ENCODE results near the gene RPL35. TPM values are rescaled to one million over a fixed set of nuclear protein-coding genes. Genes with fewer than 3 reads are reported as not detected.

The RPL35 gene
- total RNA-seq, 1 experiment from 2014 or later, result 736 TPM

GRCh38 chr9:124815601-124816000 is 46.2 kb downstream of the RPL35 start:
- H3K4me3 Mint-ChIP-seq (ENCODE audit: low read depth, unreplicated experiment), result no peak overlapping the region
- CTCF ChIA-PET, result no interaction called here
- H3K27me3 Mint-ChIP-seq (ENCODE audit: unreplicated experiment), result no peaks in the 10 kb centered on the region
- intact Hi-C loops (cut with micrococcal nuclease; ENCODE audit: unreplicated experiment), result no loop called here
- TF ChIP-seq CTCF (IDR thresholded peaks at IDR 0.05; ENCODE audit: unreplicated experiment), result no peak
- no peaks in the 10 kb centered on the region for H3K9me3 Mint-ChIP-seq (ENCODE audit: low read depth, unreplicated experiment)
- no peak for DNase-seq
- BruUV-seq (replicated peaks), result no TSS peak
- H3K27ac Mint-ChIP-seq (ENCODE audit: unreplicated experiment), result no peak overlapping the region
- H3K36me3 Mint-ChIP-seq (ENCODE audit: insufficient read depth, unreplicated experiment), result no peaks in the 10 kb centered on the region
- peaks cover 23% of the 10 kb centered on the region for H3K4me1 Mint-ChIP-seq (ENCODE audit: low read depth, unreplicated experiment)

- H3K4me1 Mint-ChIP-seq (ENCODE audit: low read depth, unreplicated experiment), result peaks cover 25% of the 10 kb centered on the region
- no peaks in the 10 kb centered on the region for H3K36me3 Mint-ChIP-seq (ENCODE audit: insufficient read depth, unreplicated experiment)
- DNase-seq, result no peak
- H3K9me3 Mint-ChIP-seq (ENCODE audit: low read depth, unreplicated experiment), result no peaks in the 10 kb centered on the region
- no peak for TF ChIP-seq CTCF (IDR thresholded peaks at IDR 0.05; ENCODE audit: unreplicated experiment)
- H3K4me3 Mint-ChIP-seq (ENCODE audit: low read depth, unreplicated experiment), result no peak overlapping the region
- intact Hi-C loops (cut with micrococcal nuclease; ENCODE audit: unreplicated experiment), result loop anchor here (5.0 kb wide), 1 partner anchor 38 kb away; the partner anchor contains the start of gene WDR38
- no peak overlapping the region for H3K27ac Mint-ChIP-seq (ENCODE audit: unreplicated experiment)
- CTCF ChIA-PET, result interaction anchor here (0.7 kb wide), 1 partner anchor 14 kb away, joined by 3 read pairs; no protein-coding TSS in a partner anchor
- BruUV-seq (replicated peaks), result no TSS peak
- no peaks in the 10 kb centered on the region for H3K27me3 Mint-ChIP-seq (ENCODE audit: unreplicated experiment)
These were observed 47.6 kb downstream of the RPL35 start for GRCh38 chr9:124814164-124814535.

GRCh38 chr9:124813501-124814163 is 48.1 kb downstream of the RPL35 start:
- Mint-ChIP-seq H3K4me1 (ENCODE audit: low read depth, unreplicated experiment) (peaks cover 25% of the 10 kb centered on the region), H3K36me3 (ENCODE audit: insufficient read depth, unreplicated experiment) (no peaks in the 10 kb centered on the region), H3K27me3 (ENCODE audit: unreplicated experiment) (no peaks in the 10 kb centered on the region), H3K4me3 (ENCODE audit: low read depth, unreplicated experiment) (no peak overlapping the region), H3K27ac (ENCODE audit: unreplicated experiment) (no peak overlapping the region), H3K9me3 (ENCODE audit: low read depth, unreplicated experiment) (no peaks in the 10 kb centered on the region)
- BruUV-seq (replicated peaks), result no TSS peak
- DNase-seq, result no peak
- TF ChIP-seq CTCF (IDR thresholded peaks at IDR 0.05; ENCODE audit: unreplicated experiment), result no peak
- intact Hi-C loops (cut with micrococcal nuclease; ENCODE audit: unreplicated experiment), result loop anchor here (5.0 kb wide), 1 partner anchor 39 kb away; the partner anchor contains the start of gene WDR38
- CTCF ChIA-PET, result no interaction called here

- intact Hi-C loops (cut with micrococcal nuclease; ENCODE audit: unreplicated experiment), result loop anchor here (5.0 kb wide), 1 partner anchor 39 kb away; the partner anchor contains the start of gene WDR38
- no peak for DNase-seq
- Mint-ChIP-seq H3K27ac (ENCODE audit: unreplicated experiment) (no peak overlapping the region), H3K4me1 (ENCODE audit: low read depth, unreplicated experiment) (peaks cover 25% of the 10 kb centered on the region), H3K9me3 (ENCODE audit: low read depth, unreplicated experiment) (no peaks in the 10 kb centered on the region), H3K27me3 (ENCODE audit: unreplicated experiment) (no peaks in the 10 kb centered on the region), H3K36me3 (ENCODE audit: insufficient read depth, unreplicated experiment) (no peaks in the 10 kb centered on the region), H3K4me3 (ENCODE audit: low read depth, unreplicated experiment) (no peak overlapping the region)
- TF ChIP-seq CTCF (IDR thresholded peaks at IDR 0.05; ENCODE audit: unreplicated experiment), result no peak
- CTCF ChIA-PET, result no interaction called here
- BruUV-seq (replicated peaks), result no TSS peak
These were observed 48.7 kb downstream of the RPL35 start for GRCh38 chr9:124813041-124813440.

Data from Calu3 (cell line).